K562 (cell line): ENCODE measurements around the gene C1QTNF5. TPM values are rescaled to one million over a fixed set of nuclear protein-coding genes. Genes with fewer than 3 reads are reported as not detected.

ENCODE experiments used
- ARID1B ChIP-seq: fragments of 450-650 bp; IDR thresholded peaks from 2 replicates; pipeline ENCODE4 v1.6.1; 2016; ENCODE audit warnings: antibody characterized with exemption, mild to moderate bottlenecking, inconsistent platforms
- ARID4B ChIP-seq: sonication (generic); formaldehyde crosslinking; IDR thresholded peaks from 2 replicates; pipeline ENCODE4 v1.8.0; 2022; ENCODE audit warnings: mild to moderate bottlenecking, missing genetic modification reagents
- BRF1 ChIP-seq: IDR thresholded peaks from 3 replicates; pipeline ENCODE4 v1.6.1; 2011; ENCODE audit warnings: borderline replicate concordance, mild to moderate bottlenecking; ENCODE audit not compliant: insufficient read length; ENCODE audit errors: extremely low read depth
- CREM ChIP-seq: IDR thresholded peaks from 2 replicates; pipeline ENCODE4 v1.6.1; 2014; ENCODE audit warnings: antibody characterized with exemption, low read depth
- ILK ChIP-seq: fragments of 450-650 bp; IDR thresholded peaks from 2 replicates; pipeline ENCODE4 v1.6.1; 2016; ENCODE audit warnings: missing genetic modification characterization, low read depth, mild to moderate bottlenecking, missing compliant biosample characterization, moderate library complexity, borderline replicate concordance
- IRF2 ChIP-seq: sonication (generic); formaldehyde crosslinking; IDR thresholded peaks from 2 replicates; pipeline ENCODE4 v1.8.1; 2022; ENCODE audit warnings: mild to moderate bottlenecking, missing genetic modification reagents
- TAF15 ChIP-seq: fragments of 200-400 bp; formaldehyde crosslinking; IDR thresholded peaks from 2 replicates; pipeline ENCODE4 v1.6.1; 2017; ENCODE audit warnings: mild to moderate bottlenecking, low read depth, low read length, moderate library complexity
- USF1 ChIP-seq: sonication (generic); formaldehyde crosslinking; IDR thresholded peaks from 2 replicates; pipeline ENCODE4 v1.9.0; 2022; ENCODE audit warnings: mild to moderate bottlenecking, missing genetic modification reagents
- ZFP1 ChIP-seq: fragments of 450-650 bp; formaldehyde crosslinking; IDR thresholded peaks from 2 replicates; pipeline ENCODE4 v1.4.0; 2020; ENCODE audit warnings: mild to moderate bottlenecking, mixed read lengths
- ZNF124 ChIP-seq: sonication (generic); formaldehyde crosslinking; IDR thresholded peaks from 2 replicates; pipeline ENCODE4 v1.8.1; 2022; ENCODE audit warnings: missing genetic modification reagents
- ZNF408 ChIP-seq: fragments of 250-450 bp; sonication (Bioruptor Pico); IDR thresholded peaks from 2 replicates; pipeline ENCODE4 v1.4.0; 2020; ENCODE audit warnings: low read depth, mild to moderate bottlenecking, moderate library complexity
- ZNF518B ChIP-seq: fragments of 250-450 bp; sonication (Bioruptor Pico); IDR thresholded peaks from 2 replicates; pipeline ENCODE4 v1.5.0; 2021; ENCODE audit warnings: mild to moderate bottlenecking, moderate library complexity
- ZNF592 ChIP-seq: fragments of 450-650 bp; IDR thresholded peaks from 2 replicates; pipeline ENCODE4 v1.6.1; 2017; ENCODE audit warnings: antibody characterized with exemption, mild to moderate bottlenecking
- ZNF644 ChIP-seq: fragments of 200-800 bp; sonication (Bioruptor generic); IDR thresholded peaks from 2 replicates; pipeline ENCODE4 v1.6.1; 2016; ENCODE audit warnings: low read depth, missing genetic modification characterization, missing compliant biosample characterization
- polyA plus RNA-seq, 8 experiments: library from polyadenylated mRNA; depleted of rRNA in 4 of 8; stranded (reverse) in 5 of 8; unstranded in 3 of 8; fragments of >200 nt; fragmentation: Nextera tagmentation in 2 of 8; fragmentation: Illumina TruSeq in 1 of 8; extraction: Ambion mirVana in 2 of 8; extraction: Trizol in 1 of 8; gene quantifications; 2 replicates each; pipeline versions ENCODE4 v1.2.1 to v1.2.3, GENCODE V29; 2011 to 2014; ENCODE audit warnings: inconsistent platforms in 1 of 8, missing spikeins in 1 of 8
- total RNA-seq, 7 experiments: library from RNA; depleted of rRNA in 6 of 7; stranded (reverse); fragments of >200 nt in 6 of 7; fragmentation: Illumina TruSeq in 2 of 7; extraction: Trizol in 2 of 7; gene quantifications; 2 replicates each; pipeline versions ENCODE4 v1.2.1 to v1.2.3, GENCODE V29; 2011 to 2021; ENCODE audit warnings: low replicate concordance in 1 of 7

The C1QTNF5 gene
- total and polyA plus RNA-seq, 9 of the 15 experiments (the other 6 are each of a cell fraction or from before 2014, with no cell fraction given), result 0.07 to 0.76 (median 0.24) TPM; not detected in 1

- TF ChIP-seq ZNF518B (CRISPR knock-in tag) (no peak), IRF2 (CRISPR knock-in tag) (no peak), ZNF644 (no peak), TAF15 (no peak), ZNF592 (peak; percentile 93), ARID4B (CRISPR knock-in tag) (no peak), BRF1 (no peak), ZNF408 (CRISPR knock-in tag) (no peak), USF1 (CRISPR knock-in tag) (no peak), CREM (0 out of 2 replicates have a peak, but pooled peaks have one; percentile 20), ZNF124 (no peak), ZFP1 (no peak), ARID1B (peak; percentile 34; the same call in 1 of the 2 replicates), ILK (no peak)
Measured at GRCh38 chr11:119339589-119340334, 921 bp downstream of the C1QTNF5 start (continued).
